Liver (tissue), 9 donors: Measurements from ENCODE around the gene S100A5. TPM values are rescaled to one million over a fixed set of nuclear protein-coding genes. Genes with fewer than 3 reads are reported as not detected.
"Not testable (repeated sequence)": the region's sequence is repeated elsewhere in the genome, so short reads cannot be mapped to it uniquely, and the experiment has no call there.

Experiments
- DNase-seq: peaks from one replicate; pipeline ENCODE4 v3.0.0-alpha.2; 2017; ENCODE audit warnings: low spot score
- H3K27ac ChIP-seq, 2 donors: one replicate each; pipeline ENCODE4 v1.7.0; 2013; ENCODE audit warnings: inconsistent platforms in 2 of 2, low read length in 2 of 2, control low read depth in 1 of 2, low read depth in 1 of 2, mild to moderate bottlenecking in 1 of 2
- H3K27me3 ChIP-seq, 4 donors: one replicate each; pipeline versions ENCODE4 v1.6.1 to v1.7.0; 2013; ENCODE audit warnings: low read length in 3 of 4, inconsistent platforms in 1 of 4, mild to moderate bottlenecking in 1 of 4, moderate library complexity in 1 of 4; ENCODE audit not compliant: control insufficient read depth in 4 of 4, insufficient read depth in 4 of 4
- H3K36me3 ChIP-seq, 4 donors: one replicate each; pipeline versions ENCODE4 v1.6.1 to v1.7.0; 2013; ENCODE audit warnings: low read length in 3 of 4, mild to moderate bottlenecking in 3 of 4, low read depth in 1 of 4, moderate library complexity in 1 of 4; ENCODE audit not compliant: control insufficient read depth in 4 of 4, insufficient read depth in 3 of 4
- H3K4me1 ChIP-seq, 4 donors: one replicate each; pipeline versions ENCODE4 v1.6.1 to v1.7.0; 2013; ENCODE audit warnings: low read length in 3 of 4, mild to moderate bottlenecking in 3 of 4, moderate library complexity in 1 of 4; ENCODE audit not compliant: control insufficient read depth in 4 of 4, insufficient read depth in 4 of 4
- H3K4me3 ChIP-seq, 3 donors: one replicate each; pipeline versions ENCODE4 v1.6.1 to v1.7.0; 2013; ENCODE audit warnings: low read length in 3 of 3, control low read depth in 1 of 3, low read depth in 1 of 3, mild to moderate bottlenecking in 1 of 3
- H3K9ac ChIP-seq, 2 donors: one replicate each; pipeline ENCODE4 v1.7.0; 2013; ENCODE audit warnings: low read length in 2 of 2, mild to moderate bottlenecking in 2 of 2, moderate library complexity in 2 of 2, control low read depth in 1 of 2, low read depth in 1 of 2
- H3K9me3 ChIP-seq, 4 donors: one replicate each; pipeline versions ENCODE4 v1.6.1 to v1.7.0; 2013; ENCODE audit warnings: low read length in 3 of 4; ENCODE audit not compliant: control insufficient read depth in 4 of 4
- EGR1 ChIP-seq, 2 donors: IDR thresholded peaks; 2 replicates each; pipeline ENCODE4 v1.6.1; 2016 to 2018; ENCODE audit warnings: antibody characterized with exemption in 2 of 2, low read depth in 2 of 2
- FOXA1 ChIP-seq: IDR thresholded peaks from 2 replicates; pipeline ENCODE4 v1.6.1; 2016; ENCODE audit warnings: antibody characterized with exemption
- FOXA2 ChIP-seq: IDR thresholded peaks from 2 replicates; pipeline ENCODE4 v1.6.1; 2016; ENCODE audit warnings: antibody characterized with exemption
- GABPA ChIP-seq, 2 donors: IDR thresholded peaks in 1 of 2; conservative IDR thresholded peaks in 1 of 2; 2 replicates each; pipeline ENCODE4 v1.6.1; 2016; ENCODE audit warnings: antibody characterized with exemption in 2 of 2, mild to moderate bottlenecking in 1 of 2, moderate library complexity in 1 of 2
- JUND ChIP-seq, 2 donors: IDR thresholded peaks; 2 replicates each; pipeline ENCODE4 v1.6.1; 2016; ENCODE audit warnings: antibody characterized with exemption in 2 of 2
- NR2F2 ChIP-seq: IDR thresholded peaks from 2 replicates; pipeline ENCODE4 v1.6.1; 2016; ENCODE audit warnings: antibody characterized with exemption
- RAD21 ChIP-seq, 2 donors: IDR thresholded peaks; 2 replicates each; pipeline ENCODE4 v1.6.1; 2016; ENCODE audit warnings: antibody characterized with exemption in 2 of 2, mild to moderate bottlenecking in 2 of 2
- REST ChIP-seq: IDR thresholded peaks from 2 replicates; pipeline ENCODE4 v1.6.1; 2016; ENCODE audit warnings: antibody characterized with exemption, mild to moderate bottlenecking
- TAF1 ChIP-seq: conservative IDR thresholded peaks from 2 replicates; pipeline ENCODE4 v1.6.1; 2016; ENCODE audit warnings: antibody characterized with exemption, mild to moderate bottlenecking
- YY1 ChIP-seq: IDR thresholded peaks from 2 replicates; pipeline ENCODE4 v1.6.1; 2016; ENCODE audit warnings: antibody characterized with exemption, mild to moderate bottlenecking
- ZBTB33 ChIP-seq: IDR thresholded peaks from 2 replicates; pipeline ENCODE4 v1.6.1; 2016; ENCODE audit warnings: antibody characterized with exemption
- WGBS: extraction: QIAGEN DNeasy Blood & Tissue Kit; methylation state at CpG from one replicate; pipeline ENCODE4 v1.1.7; 2013; 5-methylcytosine and 5-hydroxymethylcytosine counted together
- polyA plus RNA-seq, 2 donors: library from polyadenylated mRNA; stranded (reverse) in 1 of 2; unstranded in 1 of 2; fragments of 200-250 nt in 1 of 2; fragments of >200 nt in 1 of 2; fragmentation: Nextera tagmentation in 1 of 2; extraction: Ambion mirVana in 1 of 2; gene quantifications; one replicate each; pipeline versions ENCODE4 v1.2.1 to v1.2.3, GENCODE V29; 2013 to 2015
- total RNA-seq, 2 donors: library from RNA; depleted of rRNA; stranded (reverse); fragments of >200 nt; gene quantifications; one replicate each; pipeline ENCODE4 v1.2.3, GENCODE V29; 2014
- TF ChIP-seq, protein P1 (sequence below): IDR thresholded peaks from 2 replicates; pipeline ENCODE4 v1.6.1; 2016; ENCODE audit warnings: antibody characterized with exemption
- TF ChIP-seq, protein P2 (sequence below): fragments of 150-350 bp; IDR thresholded peaks from 2 replicates; pipeline ENCODE4 v1.5.1; 2017; ENCODE audit warnings: improper control_type of control experiment, low read depth, low read length; ENCODE audit not compliant: missing input control
- TF ChIP-seq, protein P3 (sequence below): IDR thresholded peaks from 2 replicates; pipeline ENCODE4 v1.6.1; 2016; ENCODE audit warnings: antibody characterized with exemption
- donor health status: healthy.
- donor health status: healthy.
- donor health status: healthy.
- donor health status: healthy.
- donor health status: healthy.

Gene S100A5
- total and polyA plus RNA-seq, 4 donors: not detected

DNA sequence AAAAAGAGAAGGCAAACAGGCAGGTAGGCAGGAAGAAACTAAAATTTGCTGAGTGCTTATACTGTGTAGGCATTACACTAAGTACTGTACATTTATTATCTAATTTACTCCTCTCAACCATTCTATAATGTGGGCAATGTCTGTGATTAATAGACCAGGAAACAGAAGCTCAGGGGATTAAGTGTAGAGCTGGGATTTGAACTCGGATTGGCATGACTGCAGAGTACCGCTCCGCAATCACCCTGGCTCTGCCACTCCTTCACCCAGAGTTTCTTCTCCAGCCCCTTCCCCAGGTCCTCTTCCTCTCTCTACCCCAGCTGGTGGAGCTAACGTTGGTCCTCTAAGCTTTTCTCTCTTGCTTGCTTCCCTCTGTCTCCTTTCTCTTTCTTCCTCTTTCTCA is 36.4 kb upstream of the S100A5 start:
- Histone ChIP-seq H3K36me3 (no peaks in the 10 kb centered on the region), H3K4me1 (peaks cover 0 to 2% (median 0%) of the 10 kb centered on the region in 4 donors), H3K27me3 (no peaks in the 10 kb centered on the region), H3K9me3 (no peaks in the 10 kb centered on the region), H3K9ac (no peak overlapping the region), H3K4me3 (no peak overlapping the region), H3K27ac (no peak overlapping the region)
- 71% methylated on average over 4 of the region's 4 CpGs for WGBS
- DNase-seq: no peak
- TF ChIP-seq TAF1 (no peak), NR2F2 (no peak), FOXA1 (no peak), RAD21 (IDR thresholded peaks at IDR 0.05) (no peak), FOXA2 (no peak), GABPA (IDR thresholded peaks at IDR 0.05 in 1 of 2, conservative IDR thresholded peaks at IDR 0.05 in 1 of 2) (no peak), EGR1 (IDR thresholded peaks at IDR 0.05; ENCODE audit: low read depth in 2 of 2) (no peak), YY1 (no peak)
- TF ChIP-seq, protein P1, sequence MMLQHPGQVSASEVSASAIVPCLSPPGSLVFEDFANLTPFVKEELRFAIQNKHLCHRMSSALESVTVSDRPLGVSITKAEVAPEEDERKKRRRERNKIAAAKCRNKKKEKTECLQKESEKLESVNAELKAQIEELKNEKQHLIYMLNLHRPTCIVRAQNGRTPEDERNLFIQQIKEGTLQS: no peak
- TF ChIP-seq, protein P2, sequence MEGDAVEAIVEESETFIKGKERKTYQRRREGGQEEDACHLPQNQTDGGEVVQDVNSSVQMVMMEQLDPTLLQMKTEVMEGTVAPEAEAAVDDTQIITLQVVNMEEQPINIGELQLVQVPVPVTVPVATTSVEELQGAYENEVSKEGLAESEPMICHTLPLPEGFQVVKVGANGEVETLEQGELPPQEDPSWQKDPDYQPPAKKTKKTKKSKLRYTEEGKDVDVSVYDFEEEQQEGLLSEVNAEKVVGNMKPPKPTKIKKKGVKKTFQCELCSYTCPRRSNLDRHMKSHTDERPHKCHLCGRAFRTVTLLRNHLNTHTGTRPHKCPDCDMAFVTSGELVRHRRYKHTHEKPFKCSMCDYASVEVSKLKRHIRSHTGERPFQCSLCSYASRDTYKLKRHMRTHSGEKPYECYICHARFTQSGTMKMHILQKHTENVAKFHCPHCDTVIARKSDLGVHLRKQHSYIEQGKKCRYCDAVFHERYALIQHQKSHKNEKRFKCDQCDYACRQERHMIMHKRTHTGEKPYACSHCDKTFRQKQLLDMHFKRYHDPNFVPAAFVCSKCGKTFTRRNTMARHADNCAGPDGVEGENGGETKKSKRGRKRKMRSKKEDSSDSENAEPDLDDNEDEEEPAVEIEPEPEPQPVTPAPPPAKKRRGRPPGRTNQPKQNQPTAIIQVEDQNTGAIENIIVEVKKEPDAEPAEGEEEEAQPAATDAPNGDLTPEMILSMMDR: no peak

- not testable (repeated sequence) for H3K27ac ChIP-seq, H3K36me3 ChIP-seq, H3K9ac ChIP-seq, H3K27me3 ChIP-seq, H3K4me3 ChIP-seq, H3K4me1 ChIP-seq, DNase-seq, H3K9me3 ChIP-seq
- 92% methylated on average over 10 of the region's 10 CpGs for WGBS
These were observed 34.8 kb upstream of the S100A5 start for GRCh38 chr1:153575497-153575896.

GRCh38 chr1:153575081-153575491 is 34.4 kb upstream of the S100A5 start:
- H3K27me3 ChIP-seq, H3K9ac ChIP-seq, H3K36me3 ChIP-seq, H3K4me1 ChIP-seq, H3K4me3 ChIP-seq, H3K27ac ChIP-seq, H3K9me3 ChIP-seq, DNase-seq: not testable (repeated sequence)
- WGBS: 96% methylated on average over 35 of the region's 35 CpGs

DNA sequence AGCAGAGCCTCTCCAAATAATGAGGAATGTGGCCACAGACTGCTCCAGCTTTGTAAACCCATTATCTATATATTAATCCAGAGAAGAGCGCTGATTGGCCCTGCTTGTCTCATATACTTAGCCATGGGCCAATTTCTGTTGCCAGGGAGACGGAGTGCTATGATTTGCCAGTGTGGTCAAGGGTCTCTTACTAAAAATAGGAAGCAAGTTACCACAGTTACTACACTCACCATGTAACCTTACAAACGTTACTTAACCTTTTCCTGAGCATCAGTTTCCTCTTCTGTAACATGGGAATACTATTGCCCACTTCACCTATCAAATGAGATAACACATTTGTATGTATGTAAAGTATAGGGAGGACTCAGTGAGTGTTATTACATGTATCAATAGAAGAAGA is 32.6 kb upstream of the S100A5 start:
- H3K36me3 ChIP-seq: no peaks in the 10 kb centered on the region
- no peak overlapping the region for H3K4me3 ChIP-seq
- peaks cover 0 to 7% (median 3%) of the 10 kb centered on the region in 4 donors for H3K4me1 ChIP-seq
- no peaks in the 10 kb centered on the region for H3K9me3 ChIP-seq
- H3K9ac ChIP-seq: no peak overlapping the region
- WGBS: 69% methylated on average over 3 of the region's 3 CpGs
- DNase-seq: no peak
- no peaks in the 10 kb centered on the region for H3K27me3 ChIP-seq
- H3K27ac ChIP-seq: no peak overlapping the region
- TF ChIP-seq JUND (IDR thresholded peaks at IDR 0.05): no peak
- TF ChIP-seq ZBTB33: no peak
- TF ChIP-seq RAD21 (IDR thresholded peaks at IDR 0.05): no peak
- TF ChIP-seq, protein P2: no peak
- TF ChIP-seq REST: no peak
- no peak for TF ChIP-seq GABPA (IDR thresholded peaks at IDR 0.05 in 1 of 2, conservative IDR thresholded peaks at IDR 0.05 in 1 of 2)
- TF ChIP-seq, protein P3, sequence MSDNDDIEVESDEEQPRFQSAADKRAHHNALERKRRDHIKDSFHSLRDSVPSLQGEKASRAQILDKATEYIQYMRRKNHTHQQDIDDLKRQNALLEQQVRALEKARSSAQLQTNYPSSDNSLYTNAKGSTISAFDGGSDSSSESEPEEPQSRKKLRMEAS: no peak
